Measurements from ENCODE around the gene GTF2E1.

GTF2E1 gene

GRCh38 chr3:120801484-120801883, 58.9 kb downstream of the GTF2E1 start:
- no peak for DNase-seq

DNA sequence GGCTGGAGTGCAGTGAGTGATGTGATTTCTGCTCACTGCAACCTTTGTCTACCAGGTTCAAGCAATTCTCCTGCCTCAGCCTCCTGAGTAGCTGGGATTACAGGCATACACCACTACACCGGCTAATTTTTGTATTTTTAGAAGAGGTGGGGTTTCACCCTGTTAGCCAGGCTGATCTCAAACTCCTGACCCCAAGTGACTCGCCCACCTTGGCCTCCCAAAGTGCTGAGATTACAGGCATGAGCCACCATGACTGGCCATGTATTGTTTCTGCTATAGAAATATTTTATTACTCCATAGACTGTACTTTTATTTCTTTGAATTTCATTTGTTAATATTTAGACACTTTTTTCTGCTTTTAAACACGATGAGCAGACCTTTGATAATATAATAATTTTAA, 60.4 kb downstream of the GTF2E1 start:
- no peak for DNase-seq

GRCh38 chr3:120816728-120817127, 74.2 kb downstream of the GTF2E1 start:
- DNase-seq, result no peak

DNA sequence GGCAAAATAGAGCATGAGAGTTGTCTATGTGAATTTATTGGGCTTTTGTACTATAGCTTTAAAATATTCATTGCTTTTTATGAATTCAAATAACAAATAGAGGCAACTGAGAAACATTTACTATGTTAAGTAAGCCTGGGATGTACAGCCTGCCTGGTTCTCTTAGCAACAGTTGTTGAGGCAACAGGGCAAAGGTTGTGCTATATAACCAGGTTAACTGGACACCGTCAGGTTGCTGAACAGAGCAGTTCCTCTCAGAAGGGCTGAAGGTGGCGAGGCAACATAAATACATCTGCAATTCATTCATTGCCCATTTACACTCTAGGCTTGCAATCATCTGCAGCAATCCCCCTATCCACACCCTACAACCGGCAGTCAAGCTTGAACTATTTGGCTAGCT, 78.2 kb downstream of the GTF2E1 start:
- no peak for DNase-seq

GRCh38 chr3:120821426-120821825, 78.9 kb downstream of the GTF2E1 start:
- no peak for DNase-seq

DNA sequence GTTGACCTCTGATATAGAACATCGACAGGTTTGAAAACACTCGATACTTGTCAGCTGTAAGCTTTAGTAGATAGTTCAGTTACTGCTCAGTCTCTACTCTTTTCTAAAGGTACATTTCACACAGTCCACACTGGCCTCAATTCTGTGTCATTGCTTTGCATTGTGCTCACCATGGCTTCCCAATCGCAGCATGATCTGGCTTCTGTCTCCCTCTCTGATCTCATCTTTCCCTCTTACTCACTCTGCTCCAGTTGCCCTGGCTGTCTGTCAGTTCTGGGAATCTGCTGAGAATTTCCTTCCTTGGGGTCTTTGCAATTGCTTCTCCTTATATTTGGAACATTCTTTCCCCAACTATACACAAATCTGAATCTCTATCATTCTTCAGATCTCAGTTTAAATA, 80.6 kb downstream of the GTF2E1 start:
- DNase-seq, result no peak

DNA sequence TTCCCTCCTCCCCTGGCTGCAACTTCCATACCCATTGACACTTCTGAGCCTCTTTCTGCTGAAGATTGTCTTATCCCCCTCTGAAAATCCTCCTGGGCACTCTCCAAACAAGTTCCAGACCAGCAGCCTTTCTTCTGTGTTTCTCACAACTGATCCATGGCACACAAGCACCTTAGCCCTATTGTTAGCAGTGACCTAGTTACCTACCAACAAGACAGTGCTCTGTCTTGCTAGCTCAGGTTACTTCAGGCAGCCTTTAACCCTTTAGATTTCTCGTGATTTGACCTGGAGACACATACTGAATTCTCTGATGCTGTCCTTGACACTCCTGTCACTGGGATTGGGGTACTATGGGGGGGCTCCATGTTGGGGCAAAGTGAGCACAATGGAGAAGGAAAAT, 82.1 kb downstream of the GTF2E1 start:
- DNase-seq, result no peak

- DNase-seq, result no peak
Measured at GRCh38 chr3:120828796-120829195, 86.3 kb downstream of the GTF2E1 start.

DNA sequence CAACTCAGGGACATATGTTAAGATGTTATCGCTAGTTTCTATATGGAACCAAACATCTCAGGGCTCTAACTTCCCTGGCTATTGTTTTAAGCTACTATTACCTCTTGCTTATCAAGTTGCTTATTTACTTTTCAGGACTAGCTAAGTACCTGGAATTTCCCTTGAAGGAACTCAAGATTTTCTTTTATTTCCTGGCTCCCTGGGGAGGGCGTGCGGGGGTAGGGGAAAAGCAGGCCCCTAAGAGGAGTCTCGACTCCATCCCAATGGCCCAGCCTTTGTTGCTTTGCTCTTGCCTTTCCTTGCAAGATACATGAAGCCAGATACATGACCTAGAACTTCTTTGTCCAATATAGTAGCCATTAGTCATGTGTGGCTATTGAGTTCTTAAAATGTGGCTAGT, 88.5 kb downstream of the GTF2E1 start:
- no peak for DNase-seq
